Measurements from ENCODE around the gene FUOM. TPM values are rescaled to one million over a fixed set of nuclear protein-coding genes. Genes with fewer than 3 reads are reported as not detected.

The FUOM gene, protein sequence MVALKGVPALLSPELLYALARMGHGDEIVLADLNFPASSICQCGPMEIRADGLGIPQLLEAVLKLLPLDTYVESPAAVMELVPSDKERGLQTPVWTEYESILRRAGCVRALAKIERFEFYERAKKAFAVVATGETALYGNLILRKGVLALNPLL
- total RNA-seq, result 10 to 100 TPM in 2 of 4 donors, 1 to 10 TPM in 2; 7.9 to 12.2 (median 10.5) TPM

DNA sequence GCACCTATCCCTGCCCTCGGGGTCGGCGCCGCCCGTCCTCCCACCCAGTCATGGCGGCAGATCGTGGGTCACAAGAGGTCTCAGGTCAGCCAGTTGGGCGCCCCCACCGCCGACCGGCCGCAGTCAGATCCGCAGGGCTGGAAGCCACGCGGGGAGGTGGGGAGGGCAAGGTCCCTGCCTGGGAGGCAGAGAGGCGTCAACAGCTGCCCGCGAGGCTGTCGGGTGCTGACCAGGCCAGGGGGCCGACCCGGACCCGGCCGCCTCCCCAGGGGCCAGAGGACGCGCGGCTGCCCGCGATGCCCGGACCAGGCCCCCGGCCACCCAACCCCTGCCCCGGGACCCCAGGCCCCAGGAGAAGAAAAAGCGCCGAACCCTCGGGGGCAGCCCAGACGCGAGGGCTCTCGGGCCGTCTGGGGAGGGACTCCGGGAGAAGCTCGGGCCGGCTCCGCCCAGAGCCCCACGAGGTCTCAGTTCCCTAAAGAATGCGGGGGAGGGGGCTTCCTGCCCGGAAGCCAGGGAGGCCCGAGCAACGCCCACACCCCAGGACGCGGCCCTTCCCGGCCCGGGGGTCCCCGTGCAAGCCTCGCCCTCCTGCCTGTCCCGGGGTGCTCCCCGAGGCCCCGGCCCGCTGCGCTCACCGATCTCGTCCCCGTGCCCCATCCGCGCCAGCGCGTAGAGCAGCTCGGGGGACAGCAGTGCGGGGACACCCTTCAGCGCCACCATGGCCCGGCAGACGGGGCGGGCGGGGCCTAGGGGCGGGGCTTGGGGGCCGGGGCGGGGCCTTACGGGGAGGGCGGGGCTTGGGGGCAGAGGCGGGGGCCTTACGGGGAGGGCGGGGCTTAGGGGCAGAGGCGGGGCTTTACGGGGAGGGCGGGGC lies at the start of gene FUOM:
Gene FUOM, minus strand, starts transcription at position 735 of the 877 bp plus-strand sequence. Its CDS starts 12 bp downstream, at position 723.
- Histone ChIP-seq H3K36me3 (peaks cover 0 to 13% (median 10%) of the 10 kb centered on the region in 4 donors), H3K27ac (replicated peaks in 1 of 4) (peak within 1 kb of the TSS; percentile 33 to 63 (median 44)), H3K4me3 (peak within 1 kb of the TSS; percentile 59 to 74 (median 62)), H3K9me3 (no peaks in the 10 kb centered on the region), H3K27me3 (peaks cover 0 to 47% (median 10%) of the 10 kb centered on the region in 4 donors), H3K4me1 (peaks cover 16 to 23% (median 17%) of the 10 kb centered on the region in 4 donors)
- intact Hi-C loops (cut with DNase I), result no loop called here
- peak in 1 of 2 donors; percentile 44 for TF ChIP-seq POLR2AphosphoS5 (IDR thresholded peaks at IDR 0.05)
- no peak for TF ChIP-seq POLR2A (IDR thresholded peaks at IDR 0.05; ENCODE audit: low read depth)
- TF ChIP-seq, protein P1, sequence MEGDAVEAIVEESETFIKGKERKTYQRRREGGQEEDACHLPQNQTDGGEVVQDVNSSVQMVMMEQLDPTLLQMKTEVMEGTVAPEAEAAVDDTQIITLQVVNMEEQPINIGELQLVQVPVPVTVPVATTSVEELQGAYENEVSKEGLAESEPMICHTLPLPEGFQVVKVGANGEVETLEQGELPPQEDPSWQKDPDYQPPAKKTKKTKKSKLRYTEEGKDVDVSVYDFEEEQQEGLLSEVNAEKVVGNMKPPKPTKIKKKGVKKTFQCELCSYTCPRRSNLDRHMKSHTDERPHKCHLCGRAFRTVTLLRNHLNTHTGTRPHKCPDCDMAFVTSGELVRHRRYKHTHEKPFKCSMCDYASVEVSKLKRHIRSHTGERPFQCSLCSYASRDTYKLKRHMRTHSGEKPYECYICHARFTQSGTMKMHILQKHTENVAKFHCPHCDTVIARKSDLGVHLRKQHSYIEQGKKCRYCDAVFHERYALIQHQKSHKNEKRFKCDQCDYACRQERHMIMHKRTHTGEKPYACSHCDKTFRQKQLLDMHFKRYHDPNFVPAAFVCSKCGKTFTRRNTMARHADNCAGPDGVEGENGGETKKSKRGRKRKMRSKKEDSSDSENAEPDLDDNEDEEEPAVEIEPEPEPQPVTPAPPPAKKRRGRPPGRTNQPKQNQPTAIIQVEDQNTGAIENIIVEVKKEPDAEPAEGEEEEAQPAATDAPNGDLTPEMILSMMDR (IDR thresholded peaks at IDR 0.05), result no peak
- WGBS, result 0% methylated on average over 2 of the region's 83 CpGs
- no peak for DNase-seq (ENCODE audit: extremely low spot score)

DNA sequence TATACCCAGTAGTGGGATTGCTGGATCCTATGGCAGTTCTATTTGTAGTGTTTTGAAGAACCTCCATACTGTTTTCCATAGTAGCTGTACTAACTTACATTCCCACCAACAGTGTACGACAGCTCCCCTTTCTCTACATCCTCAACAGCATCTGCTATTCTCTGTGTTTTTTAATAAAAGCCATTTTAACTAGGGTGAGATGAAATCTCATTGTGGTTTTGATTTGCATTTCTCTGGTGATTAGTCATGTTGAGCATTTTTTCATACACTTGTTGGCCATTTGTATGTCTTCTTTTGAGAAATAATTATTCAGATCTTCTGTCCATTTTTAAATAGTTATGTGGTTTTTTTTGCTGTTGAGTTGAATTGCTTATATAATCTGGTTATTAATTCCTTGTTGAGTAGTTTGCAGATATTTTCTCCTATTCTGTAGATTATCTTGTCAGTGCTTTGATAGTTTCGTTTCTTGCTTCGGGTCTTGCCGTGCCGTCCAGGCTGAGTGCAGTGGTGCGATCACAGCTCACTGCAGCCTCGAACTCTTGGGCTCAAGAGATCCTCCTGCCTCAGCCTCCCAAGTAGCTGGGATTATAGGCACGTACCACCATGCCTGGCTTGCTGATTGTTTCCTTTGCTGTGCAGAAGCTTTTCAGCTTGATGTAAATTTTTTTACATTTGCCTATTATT lies 48.2 kb upstream of the FUOM start:
- H3K27me3 ChIP-seq, result no peaks in the 10 kb centered on the region
- H3K27ac ChIP-seq (replicated peaks in 1 of 4), result no peak overlapping the region
- peaks cover 0 to 5% (median 2%) of the 10 kb centered on the region in 4 donors for H3K9me3 ChIP-seq
- TF ChIP-seq POLR2AphosphoS5 (IDR thresholded peaks at IDR 0.05) (no peak), POLR2A (IDR thresholded peaks at IDR 0.05; ENCODE audit: low read depth) (no peak), EP300 (IDR thresholded peaks at IDR 0.05) (no peak)
- TF ChIP-seq, protein P1 (IDR thresholded peaks at IDR 0.05), result no peak
- no peak for DNase-seq (ENCODE audit: extremely low spot score)
- H3K36me3 ChIP-seq, result peaks cover 39 to 87% (median 64%) of the 10 kb centered on the region in 4 donors
- 95% methylated on average over 8 of the region's 8 CpGs for WGBS
- intact Hi-C loops (cut with DNase I), result no loop called here
- H3K4me1 ChIP-seq, result no peaks in the 10 kb centered on the region
- no peak overlapping the region for H3K4me3 ChIP-seq

DNA sequence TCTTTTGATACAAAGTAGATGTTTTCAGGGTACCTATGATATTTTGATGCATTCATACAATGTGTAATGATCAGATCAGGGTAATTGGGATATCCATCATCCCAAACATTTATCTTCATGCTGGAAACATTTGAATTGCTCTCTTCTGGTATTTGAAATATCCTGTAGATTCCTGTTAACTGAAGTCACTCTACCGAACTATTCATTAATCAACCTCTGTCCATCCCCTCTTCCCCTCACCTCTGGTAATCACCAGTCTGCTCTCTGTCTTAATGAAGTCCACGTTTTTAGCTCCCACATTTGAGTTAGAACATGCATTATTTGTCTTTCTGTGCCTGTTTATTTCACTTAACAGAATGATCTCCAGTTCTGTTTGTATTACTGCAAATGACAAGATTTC lies 47.5 kb upstream of the FUOM start:
- Histone ChIP-seq H3K36me3 (peaks cover 33 to 87% (median 64%) of the 10 kb centered on the region in 4 donors), H3K27ac (replicated peaks in 1 of 4) (no peak overlapping the region), H3K4me3 (no peak overlapping the region), H3K27me3 (no peaks in the 10 kb centered on the region), H3K9me3 (peaks cover 0 to under 1% (median 0%) of the 10 kb centered on the region in 4 donors), H3K4me1 (no peaks in the 10 kb centered on the region)
- DNase-seq (ENCODE audit: extremely low spot score), result no peak
- WGBS, result 57% methylated on average over 2 of the region's 2 CpGs
- intact Hi-C loops (cut with DNase I), result no loop called here
- TF ChIP-seq POLR2A (IDR thresholded peaks at IDR 0.05; ENCODE audit: low read depth) (no peak), POLR2AphosphoS5 (IDR thresholded peaks at IDR 0.05) (no peak), EP300 (IDR thresholded peaks at IDR 0.05) (no peak)
- TF ChIP-seq, protein P1 (IDR thresholded peaks at IDR 0.05), result no peak

DNA sequence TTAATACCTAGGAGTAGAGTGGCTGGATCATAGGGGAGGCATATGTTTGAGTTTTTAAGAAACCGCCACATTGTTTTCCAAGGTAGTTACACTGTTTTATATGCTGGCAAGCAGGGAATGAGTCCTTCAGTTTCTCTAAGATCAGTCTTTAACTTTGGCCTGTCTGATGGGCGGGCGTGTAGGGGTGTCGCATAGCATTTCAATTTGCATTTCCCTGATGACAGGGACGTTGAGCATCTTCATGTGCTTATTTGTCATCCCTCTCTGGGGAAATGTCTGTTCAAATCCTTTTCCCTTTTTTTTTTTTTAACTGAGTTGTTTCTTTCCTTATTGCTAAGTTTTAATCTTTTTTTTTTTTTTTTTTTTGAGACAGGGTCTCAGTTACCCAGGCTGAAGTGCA lies 46.0 kb upstream of the FUOM start:
- 93% methylated on average over 5 of the region's 5 CpGs for WGBS
- H3K36me3 ChIP-seq, result peaks cover 31 to 94% (median 70%) of the 10 kb centered on the region in 4 donors
- H3K27ac ChIP-seq (replicated peaks in 1 of 4), result no peak overlapping the region
- H3K27me3 ChIP-seq, result no peaks in the 10 kb centered on the region
- intact Hi-C loops (cut with DNase I), result no loop called here
- no peak for TF ChIP-seq POLR2AphosphoS5 (IDR thresholded peaks at IDR 0.05)
- TF ChIP-seq, protein P1 (IDR thresholded peaks at IDR 0.05), result no peak
- TF ChIP-seq EP300 (IDR thresholded peaks at IDR 0.05), result no peak
- H3K4me1 ChIP-seq, result no peaks in the 10 kb centered on the region
- H3K4me3 ChIP-seq, result no peak overlapping the region
- H3K9me3 ChIP-seq, result no peaks in the 10 kb centered on the region
- no peak for DNase-seq (ENCODE audit: extremely low spot score)

Data from esophagus muscularis mucosa (tissue), 4 donors.